GM23248 (cell line): ENCODE measurements around the gene STAB2. TPM values are rescaled to one million over a fixed set of nuclear protein-coding genes. Genes with fewer than 3 reads are reported as not detected.

Source experiments
- DNase-seq: peaks from one replicate; pipeline ENCODE4 v3.0.0-alpha.2; 2015
- H2AFZ ChIP-seq: fragments of 200-600 bp; sonication (generic); 2 replicates; pipeline ENCODE4 v1.6.1; 2016; ENCODE audit warnings: antibody characterized with exemption
- H3F3A ChIP-seq: fragments of 200-600 bp; sonication (generic); 2 replicates; pipeline ENCODE4 v1.6.1; 2016; ENCODE audit warnings: mild to moderate bottlenecking, antibody characterized with exemption, mixed run types; ENCODE audit not compliant: insufficient read depth
- H3K27ac ChIP-seq: fragments of 200-600 bp; sonication (generic); 2 replicates; pipeline ENCODE4 v1.5.1; 2016; ENCODE audit warnings: mild to moderate bottlenecking
- H3K27me3 ChIP-seq: fragments of 200-600 bp; sonication (generic); replicated peaks from 2 replicates; pipeline ENCODE4 v1.6.1; 2016; ENCODE audit warnings: mild to moderate bottlenecking; ENCODE audit not compliant: insufficient read depth
- H3K36me3 ChIP-seq: fragments of 200-600 bp; sonication (generic); 2 replicates; pipeline ENCODE4 v1.6.1; 2016; ENCODE audit warnings: low read depth, mild to moderate bottlenecking
- H3K4me1 ChIP-seq: fragments of 200-600 bp; sonication (generic); 2 replicates; pipeline ENCODE4 v1.6.1; 2016; ENCODE audit warnings: mild to moderate bottlenecking; ENCODE audit not compliant: insufficient read depth
- H3K4me2 ChIP-seq: fragments of 200-600 bp; sonication (generic); one replicate; pipeline ENCODE4 v1.6.1; 2016; ENCODE audit warnings: mild to moderate bottlenecking; ENCODE audit not compliant: unreplicated experiment
- H3K4me3 ChIP-seq: fragments of 200-600 bp; sonication (generic); 2 replicates; pipeline ENCODE4 v1.5.1; 2016; ENCODE audit warnings: mild to moderate bottlenecking
- H3K79me2 ChIP-seq: fragments of 200-600 bp; sonication (generic); 2 replicates; pipeline ENCODE4 v1.6.1; 2016; ENCODE audit warnings: mild to moderate bottlenecking; ENCODE audit not compliant: insufficient read depth
- H3K9ac ChIP-seq: fragments of 200-600 bp; sonication (generic); 2 replicates; pipeline ENCODE4 v1.6.1; 2016; ENCODE audit warnings: mild to moderate bottlenecking
- H3K9me2 ChIP-seq: fragments of 200-600 bp; sonication (generic); 2 replicates; pipeline ENCODE4 v1.6.1; 2016; ENCODE audit warnings: mixed run types, mild to moderate bottlenecking, moderate library complexity; ENCODE audit not compliant: insufficient read depth
- H3K9me3 ChIP-seq: fragments of 200-600 bp; sonication (generic); one replicate; pipeline ENCODE4 v1.6.1; 2017; ENCODE audit warnings: low read depth
- H4K20me1 ChIP-seq: fragments of 200-600 bp; sonication (generic); 2 replicates; pipeline ENCODE4 v1.6.0; 2016; ENCODE audit not compliant: insufficient read depth
- EZH2 ChIP-seq: fragments of 200-600 bp; sonication (generic); IDR thresholded peaks from 2 replicates; pipeline ENCODE4 v1.6.1; 2018; ENCODE audit warnings: antibody characterized with exemption, mild to moderate bottlenecking; ENCODE audit not compliant: insufficient read depth, poor library complexity, severe bottlenecking
- EZH2phosphoT487 ChIP-seq: fragments of 200-600 bp; sonication (generic); IDR thresholded peaks from 2 replicates; pipeline ENCODE4 v1.6.1; 2018; ENCODE audit warnings: antibody characterized with exemption, moderate library complexity, mild to moderate bottlenecking, low read depth; ENCODE audit not compliant: insufficient read depth
- WGBS, 2 experiments: methylation state at CpG; one replicate each; pipeline ENCODE4 v1.1.6; 2015 to 2017; ENCODE audit warnings: low lambda C conversion rate in 2 of 2, low coverage in 1 of 2; ENCODE audit errors: missing lambda C conversion rate in 2 of 2; 5-methylcytosine and 5-hydroxymethylcytosine counted together
- in situ Hi-C: fragments of 300-500 bp; cut with MboI; formaldehyde crosslinking; loops from 2 replicates; pipeline ENCODE4 v1.15.0; 2020
- polyA plus RNA-seq: library from polyadenylated mRNA; unstranded; fragments of >200 nt; fragmentation: Nextera tagmentation; extraction: Ambion mirVana; gene quantifications from 2 replicates; pipeline ENCODE4 v1.2.1, GENCODE V29; 2016
- total RNA-seq: library from RNA; depleted of rRNA; stranded (reverse); fragments of >200 nt; shearing (Covaris generic); gene quantifications from 2 replicates; pipeline ENCODE4 v1.2.3, GENCODE V29; 2014

Gene STAB2
- total and polyA plus RNA-seq, 2 experiments from 2014 or later: not detected

DNA sequence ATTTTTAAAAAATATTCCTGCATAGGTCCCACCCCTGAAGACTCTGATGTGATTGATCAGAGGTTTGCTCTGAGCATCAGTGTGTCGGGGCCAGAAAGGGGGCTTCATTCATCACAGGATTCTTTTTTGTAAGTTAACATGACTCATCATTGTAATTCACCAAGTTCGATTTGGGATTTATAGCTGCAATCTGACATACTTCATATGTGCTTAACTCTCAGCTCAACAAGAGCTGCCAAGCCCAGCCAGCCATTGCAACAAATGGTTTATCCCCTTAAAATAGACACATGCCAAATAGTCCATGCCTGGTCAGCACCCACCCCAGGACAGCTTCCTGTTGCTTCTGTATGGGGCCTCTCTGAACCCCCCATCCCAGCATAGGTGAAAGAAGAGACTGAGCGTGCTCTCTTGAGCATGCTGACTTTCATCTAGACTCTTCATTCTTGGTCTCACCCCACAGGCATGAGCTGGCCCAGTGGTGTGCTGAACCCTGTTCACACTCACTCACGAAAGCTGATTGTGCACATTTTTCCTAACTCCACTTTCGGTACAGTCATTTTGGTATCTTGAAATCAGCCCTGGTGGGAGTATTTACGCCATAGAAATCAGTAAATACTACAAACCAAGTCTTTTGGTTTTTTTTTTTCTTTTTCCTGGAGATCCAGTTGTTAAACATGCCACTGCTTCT is 101.4 kb downstream of the STAB2 start:
- Histone ChIP-seq H3K9ac (no peak overlapping the region), H3F3A (no peaks in the 10 kb centered on the region), H4K20me1 (no peaks in the 10 kb centered on the region), H3K4me1 (no peaks in the 10 kb centered on the region), H3K27ac (no peak overlapping the region), H2AFZ (no peak overlapping the region), H3K4me2 (no peak overlapping the region), H3K79me2 (no peaks in the 10 kb centered on the region), H3K9me2 (no peaks in the 10 kb centered on the region), H3K9me3 (no peaks in the 10 kb centered on the region), H3K27me3 (peaks cover 11% of the 10 kb centered on the region), H3K4me3 (no peak overlapping the region), H3K36me3 (no peaks in the 10 kb centered on the region)
- WGBS, 2 experiments: 20 to 22% methylated on average over 6 of the region's 6 CpGs
- in situ Hi-C loops: no loop called here
- TF ChIP-seq EZH2 (no peak), EZH2phosphoT487 (no peak)
- no peak for DNase-seq

DNA sequence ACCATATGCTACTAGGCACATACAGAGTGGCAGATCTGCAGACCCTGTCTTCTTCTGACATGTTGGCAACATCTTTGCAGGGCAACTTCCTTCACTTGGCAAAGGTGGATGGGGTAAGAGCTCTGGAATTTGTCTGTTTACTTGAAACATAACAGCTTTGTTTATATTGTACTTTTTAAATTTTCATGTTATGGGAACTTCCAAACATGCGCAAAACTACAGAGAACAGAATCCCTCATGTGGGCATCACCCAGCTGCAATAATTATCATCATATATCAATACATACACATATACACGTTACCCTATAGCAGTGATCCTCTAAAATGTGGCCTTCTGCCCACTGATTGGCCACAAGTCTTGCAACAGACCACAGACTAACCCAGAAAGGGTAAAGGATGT is 103.4 kb downstream of the STAB2 start:
- H3K9ac ChIP-seq: no peak overlapping the region
- WGBS, 2 experiments: 46 to 53% methylated on average over 2 of the region's 2 CpGs
- H3F3A ChIP-seq: no peaks in the 10 kb centered on the region
- H2AFZ ChIP-seq: no peak overlapping the region
- no peak overlapping the region for H3K4me2 ChIP-seq
- DNase-seq: no peak
- no peaks in the 10 kb centered on the region for H3K4me1 ChIP-seq
- no peak overlapping the region for H3K4me3 ChIP-seq
- TF ChIP-seq EZH2: no peak
- TF ChIP-seq EZH2phosphoT487: no peak
- no peaks in the 10 kb centered on the region for H4K20me1 ChIP-seq
- no peak overlapping the region for H3K27ac ChIP-seq
- in situ Hi-C loops: no loop called here
- no peaks in the 10 kb centered on the region for H3K36me3 ChIP-seq
- H3K9me2 ChIP-seq: no peaks in the 10 kb centered on the region
- H3K9me3 ChIP-seq: no peaks in the 10 kb centered on the region
- H3K27me3 ChIP-seq: peaks cover 11% of the 10 kb centered on the region
- H3K79me2 ChIP-seq: no peaks in the 10 kb centered on the region

DNA sequence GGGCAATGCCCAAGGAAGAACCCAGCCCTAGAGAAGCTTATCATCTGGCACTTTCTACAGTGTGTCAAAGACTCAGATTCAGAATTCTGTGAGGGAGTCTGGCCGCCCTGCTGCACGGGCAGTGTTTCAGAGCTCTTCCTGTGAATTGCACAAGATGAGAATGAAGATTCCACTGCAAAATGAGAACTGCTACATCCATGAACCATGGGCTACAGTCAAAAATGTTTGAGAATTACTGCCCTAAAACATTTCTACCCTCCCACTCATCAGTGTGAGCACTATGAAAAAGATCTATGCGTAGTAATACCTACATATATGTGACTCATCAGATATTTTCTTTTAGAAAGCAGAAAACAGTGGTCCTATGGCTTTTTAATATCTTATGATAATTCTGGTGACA is 104.0 kb downstream of the STAB2 start:
- no peaks in the 10 kb centered on the region for H3F3A ChIP-seq
- H3K4me3 ChIP-seq: no peak overlapping the region
- peak; percentile 9 for DNase-seq
- H3K4me2 ChIP-seq: no peak overlapping the region
- H3K79me2 ChIP-seq: no peaks in the 10 kb centered on the region
- no peak overlapping the region for H3K27ac ChIP-seq
- no peaks in the 10 kb centered on the region for H3K4me1 ChIP-seq
- 22 to 27% methylated on average over 3 of the region's 3 CpGs for WGBS, 2 experiments
- TF ChIP-seq EZH2phosphoT487 (no peak), EZH2 (no peak)
- no peak overlapping the region for H3K9ac ChIP-seq
- no peaks in the 10 kb centered on the region for H4K20me1 ChIP-seq
- H3K27me3 ChIP-seq: peaks cover 15% of the 10 kb centered on the region; the same call in 1 of the 2 replicates
- H3K36me3 ChIP-seq: no peaks in the 10 kb centered on the region
- no peaks in the 10 kb centered on the region for H3K9me3 ChIP-seq
- in situ Hi-C loops: no loop called here
- no peak overlapping the region for H2AFZ ChIP-seq
- no peaks in the 10 kb centered on the region for H3K9me2 ChIP-seq

DNA sequence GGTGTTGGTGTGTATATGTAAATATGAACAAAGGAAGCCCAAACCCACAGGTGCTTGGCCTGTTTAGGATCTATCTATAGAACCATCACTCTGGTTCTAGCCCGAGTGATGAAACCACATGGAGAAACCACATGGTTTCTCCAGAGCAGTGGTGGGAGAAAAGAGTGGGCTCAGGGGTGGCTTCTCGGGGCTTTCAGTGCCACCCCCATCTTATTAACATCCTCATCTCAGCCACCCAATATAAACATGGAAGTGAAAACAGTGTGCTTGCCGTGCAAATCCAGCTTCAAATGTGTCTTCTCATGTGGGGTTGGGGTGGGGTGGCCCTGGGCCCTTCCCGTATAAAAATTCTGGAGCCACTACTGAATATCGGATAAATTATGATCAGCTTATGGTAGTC is 109.0 kb downstream of the STAB2 start:
- H3K4me1 ChIP-seq: no peaks in the 10 kb centered on the region
- no peaks in the 10 kb centered on the region for H4K20me1 ChIP-seq
- 41 to 51% methylated on average over 5 of the region's 5 CpGs for WGBS, 2 experiments
- no peak overlapping the region for H3K4me3 ChIP-seq
- H3K9me3 ChIP-seq: no peaks in the 10 kb centered on the region
- H3K27ac ChIP-seq: no peak overlapping the region
- H3K9ac ChIP-seq: no peak overlapping the region
- H3K4me2 ChIP-seq: no peak overlapping the region
- no peaks in the 10 kb centered on the region for H3F3A ChIP-seq
- TF ChIP-seq EZH2: no peak
- TF ChIP-seq EZH2phosphoT487: no peak
- no peaks in the 10 kb centered on the region for H3K36me3 ChIP-seq
- H3K79me2 ChIP-seq: no peaks in the 10 kb centered on the region
- no peak overlapping the region for H2AFZ ChIP-seq
- no peaks in the 10 kb centered on the region for H3K9me2 ChIP-seq
- DNase-seq: no peak
- in situ Hi-C loops: no loop called here
- H3K27me3 ChIP-seq: peaks cover 15% of the 10 kb centered on the region; the same call in 1 of the 2 replicates
